Endometrium (tissue), 2 donors: ENCODE results near the gene ACTN2.

ENCODE experiments used
- FAIRE-seq: peaks from 2 replicates; lab custom pipeline; 2012; peaks lifted over from hg19 to GRCh38; lab: Jason Lieb, UNC
- donor health status: control.
- donor health status: control.

Gene ACTN2

DNA sequence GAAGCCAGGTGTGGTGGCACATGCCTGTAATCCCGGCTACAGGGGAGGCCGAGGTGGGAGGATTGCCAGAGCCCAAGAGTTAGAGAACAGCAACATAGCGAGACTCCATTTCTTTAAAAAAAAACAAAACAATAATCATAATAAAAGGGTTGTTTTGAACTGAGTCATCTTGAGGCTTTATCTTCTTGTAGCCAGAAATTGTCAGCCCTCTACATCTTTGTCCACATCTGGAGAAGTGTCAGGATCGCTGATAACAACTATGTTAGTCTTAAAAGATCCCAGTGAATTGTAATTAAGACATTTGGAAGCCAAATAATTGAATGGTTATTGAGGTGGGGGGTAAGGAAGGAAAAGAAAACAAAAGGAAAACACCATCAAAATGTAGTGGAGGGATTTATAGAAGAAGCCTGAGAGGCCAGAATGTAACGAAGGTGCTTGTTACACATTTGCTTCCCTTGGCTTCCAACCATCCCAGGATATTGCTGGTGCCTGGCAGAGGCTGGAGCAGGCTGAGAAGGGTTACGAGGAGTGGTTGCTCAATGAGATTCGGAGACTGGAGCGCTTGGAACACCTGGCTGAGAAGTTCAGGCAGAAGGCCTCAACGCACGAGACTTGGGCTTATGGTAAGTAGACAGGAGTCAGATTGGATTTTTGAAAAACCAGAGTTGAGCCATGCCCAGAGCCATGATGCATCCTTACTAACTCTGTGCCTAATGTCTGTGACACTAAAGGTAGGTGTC lies 56.3 kb downstream of the ACTN2 start:
- FAIRE-seq: peak; percentile 55

DNA sequence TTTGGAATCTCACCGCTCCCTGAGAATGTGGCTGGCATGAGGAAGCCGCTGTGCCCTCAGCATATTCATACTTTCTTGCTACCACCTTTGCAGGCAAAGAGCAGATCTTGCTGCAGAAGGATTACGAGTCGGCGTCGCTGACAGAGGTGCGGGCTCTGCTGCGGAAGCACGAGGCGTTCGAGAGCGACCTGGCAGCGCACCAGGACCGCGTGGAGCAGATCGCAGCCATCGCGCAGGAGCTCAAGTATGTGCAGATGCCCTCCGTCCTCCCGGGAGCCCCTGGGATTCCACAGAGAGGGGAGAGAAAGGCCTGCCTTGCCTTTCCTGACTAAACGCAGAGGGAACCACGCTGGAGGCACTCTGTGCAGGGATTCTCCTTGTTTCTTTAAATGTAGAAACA lies 58.2 kb downstream of the ACTN2 start:
- FAIRE-seq: no peak

DNA sequence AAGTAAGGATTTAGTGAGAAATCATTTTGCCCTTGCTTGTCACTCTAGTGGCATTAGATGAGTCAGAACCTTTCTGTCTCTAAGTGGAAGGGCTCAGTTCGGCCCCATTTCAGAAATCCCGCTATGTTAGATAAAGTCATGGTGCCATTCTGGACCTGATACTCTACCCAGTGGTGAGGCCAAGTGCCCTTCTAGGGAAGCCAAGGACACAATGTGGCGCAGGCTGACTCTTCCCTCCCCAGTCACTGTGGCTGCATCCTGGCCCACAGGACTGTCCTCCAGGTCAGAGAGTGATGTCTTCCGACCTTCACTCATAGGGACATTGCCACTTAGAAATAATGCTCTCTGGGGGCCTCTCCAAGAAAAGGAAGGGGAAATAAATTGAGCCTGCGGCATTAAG lies 60.5 kb downstream of the ACTN2 start:
- FAIRE-seq: no peak

DNA sequence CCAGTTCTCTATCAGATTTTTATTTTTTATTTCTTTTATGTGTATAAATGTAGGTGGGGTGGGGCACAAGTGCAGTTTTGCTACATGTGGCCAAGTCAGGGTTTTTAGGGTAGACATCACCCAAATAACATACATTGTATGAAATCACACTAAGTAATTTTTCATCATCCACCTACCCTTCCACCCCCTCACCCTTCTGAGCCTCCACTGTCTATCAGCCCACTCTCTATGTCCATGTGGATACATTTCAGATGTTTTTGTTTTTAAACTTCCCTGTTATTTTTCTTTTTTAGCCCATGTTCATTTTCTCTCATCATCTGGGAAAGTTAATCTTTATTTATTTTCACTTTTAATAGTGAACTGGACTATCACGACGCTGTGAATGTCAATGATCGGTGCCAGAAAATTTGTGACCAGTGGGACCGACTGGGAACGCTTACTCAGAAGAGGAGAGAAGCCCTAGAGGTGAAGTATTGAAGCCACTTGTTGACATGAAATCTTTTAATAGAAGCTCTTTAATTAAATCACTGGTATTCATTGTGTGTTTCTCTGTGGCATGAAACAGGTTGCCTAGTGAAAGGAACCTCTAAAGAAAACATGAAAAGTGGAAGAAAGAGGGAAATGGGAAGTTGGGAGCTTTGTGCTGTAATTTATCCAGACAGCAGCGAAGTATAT lies 61.1 kb downstream of the ACTN2 start:
- FAIRE-seq: no peak

DNA sequence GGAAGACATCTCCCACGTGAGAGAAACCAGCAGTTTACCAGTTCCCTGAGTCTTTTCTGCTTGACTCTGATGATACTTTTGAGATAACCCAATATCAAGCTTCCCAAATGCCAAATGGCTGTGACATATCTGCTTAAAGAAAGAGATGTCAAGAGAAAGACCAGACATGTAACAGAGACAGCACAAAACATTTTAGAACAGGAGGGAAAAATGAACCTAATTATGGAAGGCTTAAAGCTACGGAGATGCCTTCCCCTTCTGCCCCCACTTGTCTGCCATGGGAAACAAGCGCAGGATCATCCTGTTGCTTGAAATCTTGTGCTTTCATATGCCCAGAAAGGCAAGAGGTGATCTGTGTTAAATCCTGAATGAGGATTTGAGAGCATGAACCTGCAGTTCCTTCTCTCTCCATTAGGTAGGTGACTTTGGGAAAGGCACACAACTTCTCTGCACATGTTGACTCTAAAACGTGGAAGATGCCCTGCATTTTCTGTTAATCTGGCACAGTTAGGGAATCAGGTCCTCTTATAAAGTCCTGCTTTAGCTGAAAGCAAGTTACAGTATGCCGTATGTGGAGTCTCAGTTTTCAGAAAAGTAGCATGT lies 62.1 kb downstream of the ACTN2 start:
- no peak for FAIRE-seq

DNA sequence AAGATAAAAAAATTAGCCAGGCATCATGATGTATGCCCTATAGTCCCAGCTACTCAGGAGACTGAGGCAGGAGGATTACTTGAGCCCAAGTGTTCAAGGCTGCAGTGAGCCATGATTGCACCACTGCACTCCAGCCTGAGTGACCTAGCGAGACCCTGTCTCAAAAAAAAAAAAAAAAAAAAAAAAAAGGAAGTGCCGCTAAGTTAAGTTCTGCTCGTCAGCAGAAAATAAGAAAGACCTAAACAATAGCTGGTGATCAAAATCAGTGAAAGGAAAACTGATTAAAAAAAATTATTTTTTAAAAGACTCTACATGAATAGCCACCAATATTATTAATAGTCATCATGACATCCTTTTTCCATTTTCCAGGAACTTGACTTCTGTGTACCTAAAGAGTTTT lies 64.6 kb downstream of the ACTN2 start:
- FAIRE-seq: no peak

DNA sequence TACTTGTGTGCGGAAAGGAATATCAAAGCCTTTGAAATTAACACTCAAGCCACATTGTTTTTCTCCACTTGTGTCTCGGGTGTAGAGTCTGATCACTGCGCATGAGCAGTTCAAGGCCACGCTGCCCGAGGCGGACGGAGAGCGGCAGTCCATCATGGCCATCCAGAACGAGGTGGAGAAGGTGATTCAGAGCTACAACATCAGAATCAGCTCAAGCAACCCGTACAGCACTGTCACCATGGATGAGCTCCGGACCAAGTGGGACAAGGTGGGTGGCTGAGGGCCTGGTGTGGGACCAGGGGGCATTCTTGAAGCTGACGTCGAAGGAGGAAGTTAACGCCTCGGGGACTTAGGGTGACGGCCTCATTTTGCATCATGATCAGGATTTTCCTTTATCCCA lies 65.1 kb downstream of the ACTN2 start:
- FAIRE-seq: no peak

DNA sequence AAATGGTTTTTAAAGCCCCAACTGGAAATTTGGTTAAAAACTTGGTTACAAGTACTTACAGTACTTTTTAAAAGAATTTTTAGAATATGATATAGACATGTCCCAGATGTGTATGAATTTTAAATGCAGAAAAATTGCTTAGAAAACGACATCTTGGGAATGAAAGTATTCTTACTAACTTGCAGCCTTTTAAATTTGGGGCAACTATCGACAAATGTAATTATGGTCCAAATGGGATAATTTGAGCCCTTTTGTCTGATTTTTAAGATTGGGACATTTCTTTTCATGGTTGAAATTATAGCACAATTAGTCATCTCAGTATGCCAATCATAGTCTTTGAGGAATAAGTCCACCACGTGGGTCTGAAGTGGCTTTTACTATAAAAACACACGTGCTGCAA lies 65.6 kb downstream of the ACTN2 start:
- FAIRE-seq: no peak

DNA sequence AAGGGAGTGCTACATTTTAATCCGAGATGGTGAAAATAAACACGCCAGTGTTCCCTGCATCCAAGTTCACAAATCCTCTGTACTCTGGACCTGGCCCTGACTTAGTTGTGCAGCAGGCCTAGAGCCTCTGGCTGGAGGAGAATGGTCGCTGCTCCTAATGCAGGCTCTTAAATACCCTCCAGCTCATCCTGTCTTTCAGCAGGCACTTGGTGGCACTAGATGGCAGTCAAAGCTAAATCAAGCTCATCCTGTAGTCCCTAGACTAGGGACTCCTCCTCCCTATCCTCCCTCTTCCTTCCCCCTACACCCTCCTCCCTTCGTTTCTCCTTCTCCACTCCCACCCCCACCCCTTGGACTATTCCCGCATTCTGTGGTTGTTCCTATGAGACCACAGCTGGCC lies 67.2 kb downstream of the ACTN2 start:
- FAIRE-seq: no peak

DNA sequence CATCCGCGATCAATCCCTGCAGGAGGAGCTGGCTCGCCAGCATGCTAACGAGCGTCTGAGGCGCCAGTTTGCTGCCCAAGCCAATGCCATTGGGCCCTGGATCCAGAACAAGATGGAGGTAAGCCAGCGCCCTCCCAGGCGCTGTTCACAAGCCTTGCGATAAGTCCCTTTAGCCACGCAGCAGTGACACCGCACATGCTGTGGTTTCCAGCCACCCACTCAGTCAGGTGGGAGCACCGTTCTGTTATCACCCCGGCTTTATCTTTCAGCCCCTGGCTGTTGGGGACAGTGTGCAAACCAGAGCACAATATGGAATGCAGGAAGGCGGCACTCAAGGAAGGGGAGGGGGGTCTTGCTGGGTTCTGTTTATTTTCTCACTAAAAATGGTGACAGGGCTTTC lies 67.7 kb downstream of the ACTN2 start:
- no peak for FAIRE-seq

DNA sequence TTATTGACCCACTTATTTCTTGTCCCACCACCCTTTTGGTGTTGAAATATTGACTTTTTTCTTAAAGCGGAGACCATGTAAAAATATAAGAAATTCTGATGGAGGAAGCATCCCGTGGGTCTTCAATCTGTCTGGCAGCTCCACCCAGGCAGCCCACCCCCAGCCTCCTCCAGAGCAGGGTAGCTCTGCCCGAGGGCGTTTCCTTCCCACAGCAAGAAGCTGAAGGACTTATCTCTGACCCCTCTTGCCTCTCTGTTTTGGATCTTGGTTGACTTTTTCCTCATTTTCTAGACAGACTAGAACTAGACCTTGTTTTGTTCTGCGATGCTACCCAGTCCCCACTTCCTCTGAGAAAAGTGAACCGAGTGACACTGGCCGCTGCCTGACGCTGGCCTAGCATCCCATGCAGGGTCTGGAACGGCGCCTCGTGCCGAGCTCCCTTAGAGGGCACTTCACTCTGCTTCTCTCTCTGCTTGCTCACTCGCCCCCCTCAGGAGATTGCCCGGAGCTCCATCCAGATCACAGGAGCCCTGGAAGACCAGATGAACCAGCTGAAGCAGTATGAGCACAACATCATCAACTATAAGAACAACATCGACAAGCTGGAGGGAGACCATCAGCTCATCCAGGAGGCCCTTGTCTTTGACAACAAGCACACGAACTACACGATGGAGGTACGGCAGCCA lies 68.4 kb downstream of the ACTN2 start:
- no peak for FAIRE-seq

DNA sequence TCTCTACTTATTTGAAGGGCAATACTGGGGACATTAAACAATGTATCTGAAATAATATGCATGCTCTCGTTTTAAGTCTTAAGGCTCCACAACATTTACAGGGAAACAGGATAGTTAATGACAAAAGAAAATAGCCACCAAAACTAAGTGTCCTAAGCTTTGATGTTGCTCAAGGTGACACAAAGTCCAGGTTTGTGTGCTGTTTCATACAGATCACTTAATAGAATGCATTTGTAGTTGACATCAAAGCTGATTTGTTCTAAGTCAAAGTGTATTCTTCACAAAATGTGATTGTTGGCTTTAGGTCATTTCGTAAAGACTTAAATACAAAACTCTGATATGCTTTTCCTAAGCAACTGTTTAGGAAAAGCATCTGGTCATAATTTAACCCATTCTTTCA lies 71.3 kb downstream of the ACTN2 start:
- no peak for FAIRE-seq

DNA sequence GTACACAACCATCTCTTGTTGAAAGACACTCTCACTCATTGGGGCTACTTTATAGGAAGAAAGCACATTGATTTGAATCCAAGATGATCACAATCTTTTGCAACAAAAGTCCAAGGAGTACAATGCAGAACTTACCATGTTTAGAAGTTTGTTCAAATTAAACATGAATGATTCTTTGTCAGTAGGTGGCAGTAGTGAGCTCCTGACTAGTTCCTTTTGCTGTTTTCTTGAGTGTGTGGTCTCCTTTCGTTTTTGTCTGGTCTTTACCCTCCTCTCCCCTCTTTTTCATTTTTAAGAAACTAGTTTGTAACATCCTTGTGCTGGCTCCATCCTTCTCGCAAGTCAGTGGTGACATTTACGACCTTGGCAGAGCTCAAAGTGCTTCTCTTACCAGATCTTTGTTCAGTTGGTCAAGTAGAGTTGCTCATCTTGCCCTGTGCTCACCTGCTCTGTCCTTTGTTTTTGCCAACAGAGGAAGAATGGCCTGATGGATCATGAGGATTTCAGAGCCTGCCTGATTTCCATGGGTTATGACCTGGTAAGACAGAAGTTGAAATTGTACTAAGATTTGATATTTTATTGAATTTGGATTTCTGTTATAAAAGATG lies 73.1 kb downstream of the ACTN2 start:
- no peak for FAIRE-seq

DNA sequence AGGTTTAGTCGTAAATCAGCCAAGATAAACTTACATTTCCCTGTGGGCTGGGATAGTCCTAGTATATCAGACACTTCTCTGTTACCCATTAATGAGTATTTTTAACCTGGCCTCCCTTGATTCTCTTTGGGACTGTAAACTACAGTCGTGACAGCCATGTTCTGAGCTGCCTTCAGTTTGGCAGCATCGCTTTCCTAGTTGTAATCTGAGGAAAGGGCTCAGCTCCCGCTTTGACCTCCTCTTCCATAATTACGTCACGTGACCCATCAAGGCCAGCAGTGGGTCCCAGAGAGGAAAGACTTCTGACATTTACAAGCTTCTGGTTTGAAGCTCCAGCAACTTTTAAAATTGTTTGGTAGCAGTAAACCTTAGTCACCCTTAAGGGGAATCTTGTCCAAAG lies 74.2 kb downstream of the ACTN2 start:
- no peak for FAIRE-seq

DNA sequence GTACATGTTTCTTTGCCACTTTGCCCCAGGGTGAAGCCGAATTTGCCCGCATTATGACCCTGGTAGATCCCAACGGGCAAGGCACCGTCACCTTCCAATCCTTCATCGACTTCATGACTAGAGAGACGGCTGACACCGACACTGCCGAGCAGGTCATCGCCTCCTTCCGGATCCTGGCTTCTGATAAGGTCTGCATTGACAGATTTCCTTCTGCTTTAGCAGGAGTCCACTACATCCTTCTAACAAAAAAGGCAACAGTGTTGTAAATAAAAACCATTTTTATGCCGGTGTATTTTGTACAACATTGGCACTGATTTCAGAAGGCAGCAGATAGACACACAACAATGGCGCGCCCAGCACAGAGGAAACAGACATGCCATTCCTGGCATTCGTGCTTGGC lies 74.7 kb downstream of the ACTN2 start:
- FAIRE-seq: no peak

DNA sequence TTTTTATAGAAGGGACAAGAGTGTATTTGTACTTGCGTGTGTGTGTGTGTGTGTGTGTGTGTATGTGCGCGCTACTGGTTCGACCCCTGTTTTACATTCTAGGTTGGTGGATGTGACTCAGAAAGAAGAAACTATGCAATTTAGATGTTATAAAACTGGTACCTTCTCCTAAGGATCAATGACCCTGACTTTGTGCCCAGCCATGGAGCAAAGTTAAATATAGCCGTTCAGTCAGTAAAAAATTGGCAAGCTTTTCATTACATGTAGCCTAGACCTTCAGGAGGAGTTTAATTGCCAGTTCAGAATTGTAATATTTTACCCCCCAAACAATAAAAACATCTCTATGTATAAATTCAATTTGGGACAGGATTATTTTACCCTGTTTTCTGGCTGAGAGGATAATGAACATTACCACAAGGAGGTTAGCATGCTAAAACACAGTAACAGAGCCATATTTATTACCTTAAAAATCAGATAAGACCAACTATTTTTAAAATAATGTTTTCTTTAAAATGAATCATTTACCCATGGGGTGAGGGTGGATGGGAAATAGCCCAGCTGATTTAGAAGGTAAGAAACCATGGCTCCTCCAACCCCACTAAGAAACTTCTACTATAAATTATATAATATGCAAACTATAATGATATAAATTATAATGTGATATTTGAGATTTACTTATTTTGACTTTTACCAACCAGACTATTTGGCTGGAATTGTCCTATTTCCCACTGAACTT lies 75.3 kb downstream of the ACTN2 start:
- no peak for FAIRE-seq

DNA sequence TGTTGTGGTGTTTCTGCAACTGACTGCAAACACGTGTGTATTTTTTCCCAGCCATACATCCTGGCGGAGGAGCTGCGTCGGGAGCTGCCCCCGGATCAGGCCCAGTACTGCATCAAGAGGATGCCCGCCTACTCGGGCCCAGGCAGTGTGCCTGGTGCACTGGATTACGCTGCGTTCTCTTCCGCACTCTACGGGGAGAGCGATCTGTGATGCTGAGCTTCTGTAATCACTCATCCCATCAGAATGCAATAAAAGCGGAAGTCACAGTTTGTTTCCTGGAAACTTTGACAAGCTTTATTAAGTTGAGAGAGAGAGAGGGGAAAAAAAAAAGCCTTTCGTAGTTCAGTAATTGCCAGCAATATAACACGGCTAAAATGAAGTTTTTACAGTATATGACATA lies 76.1 kb downstream of the ACTN2 start:
- no peak for FAIRE-seq

DNA sequence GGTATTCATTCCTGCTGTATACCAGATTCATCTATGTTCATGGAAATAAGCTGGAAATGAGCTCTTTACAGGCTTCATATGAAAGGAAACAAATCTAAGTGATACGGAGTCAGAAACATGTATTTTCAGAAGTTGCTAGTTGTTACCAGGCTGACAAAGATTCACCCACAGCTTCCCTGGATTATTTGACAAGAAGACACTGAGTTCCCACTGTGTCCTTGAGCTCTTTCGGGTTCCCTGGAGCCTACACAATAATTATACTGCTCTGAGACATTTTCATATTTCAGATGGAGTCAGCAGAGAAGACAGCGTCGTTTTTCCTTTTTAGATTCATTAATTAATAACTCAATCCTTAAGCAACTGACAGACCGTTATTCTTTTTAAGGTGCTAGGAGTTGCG lies 79.5 kb downstream of the ACTN2 start:
- FAIRE-seq: no peak

DNA sequence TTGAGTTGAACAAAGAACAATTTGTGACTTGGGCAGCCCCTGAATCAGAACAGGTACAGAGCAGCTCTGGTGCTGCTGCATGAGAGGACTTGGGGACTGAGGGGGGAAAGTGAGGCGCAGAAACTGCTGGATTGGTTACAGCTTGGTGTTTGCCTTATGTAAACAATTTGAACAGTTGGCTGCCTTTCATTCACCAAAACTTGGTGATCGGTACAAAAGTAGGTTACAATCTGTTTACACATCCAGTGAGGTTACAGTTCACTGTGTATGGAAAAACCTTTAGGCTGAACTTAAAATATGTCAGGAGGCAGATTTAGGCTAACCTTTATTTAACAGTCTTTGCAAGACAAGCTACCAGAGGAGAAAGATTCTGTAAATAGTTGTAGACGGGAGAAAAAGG lies 80.2 kb downstream of the ACTN2 start:
- FAIRE-seq: no peak

DNA sequence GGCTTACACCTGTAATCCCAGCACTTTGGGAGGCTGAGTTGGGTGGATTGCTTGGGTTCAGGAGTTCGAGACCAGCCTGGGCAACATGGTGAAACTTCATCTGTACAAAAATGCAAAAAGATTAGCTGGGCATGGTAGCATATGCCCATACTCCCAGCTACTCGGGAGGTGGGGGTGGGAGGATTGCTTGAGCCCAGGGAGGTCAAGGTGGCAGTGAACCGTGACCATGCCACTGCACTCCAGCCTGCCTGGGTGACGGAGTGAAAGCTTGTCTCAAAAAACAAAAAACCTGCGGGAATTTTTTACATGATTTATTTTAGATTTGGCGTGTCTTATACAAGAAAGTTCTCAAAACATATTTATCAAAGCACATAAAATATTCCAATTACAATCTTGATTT lies 81.0 kb downstream of the ACTN2 start:
- no peak for FAIRE-seq

DNA sequence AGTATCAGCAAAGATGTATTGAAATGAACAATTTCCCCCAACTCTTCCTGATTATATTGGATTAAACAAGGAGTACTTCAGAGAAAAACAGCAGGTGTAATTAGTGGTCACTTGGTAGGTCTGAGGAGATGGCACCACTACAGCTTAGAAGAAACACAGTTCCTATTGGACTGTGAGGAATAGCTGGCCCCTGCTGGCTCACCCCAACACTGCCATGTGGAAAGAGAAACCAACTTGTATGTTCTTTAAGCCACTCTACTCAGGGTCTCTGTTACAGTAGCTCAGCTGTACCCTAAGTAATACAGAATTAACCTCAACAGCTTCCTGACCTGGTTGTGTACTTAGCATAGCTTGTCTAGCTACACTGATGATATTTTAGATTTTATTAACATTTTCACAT lies 82.3 kb downstream of the ACTN2 start:
- no peak for FAIRE-seq

DNA sequence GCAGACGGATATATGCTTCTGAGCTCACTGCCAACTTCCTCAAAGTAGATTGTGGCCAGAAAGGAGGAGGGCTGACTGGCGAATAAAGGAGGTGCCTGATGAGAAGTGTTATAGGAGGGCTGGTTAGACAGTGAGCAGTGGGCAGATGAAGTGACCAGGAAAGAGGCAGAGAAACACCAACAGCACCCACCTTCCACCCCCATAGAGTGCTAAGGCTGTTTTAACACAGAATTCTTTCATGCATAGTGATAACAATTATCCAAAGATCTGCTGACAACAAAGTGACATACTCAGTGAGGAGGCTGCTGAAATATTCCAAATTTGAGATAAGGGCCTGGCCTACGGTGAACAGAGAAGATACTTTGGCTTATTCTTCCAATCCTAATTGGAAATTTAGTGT lies 87.6 kb downstream of the ACTN2 start:
- no peak for FAIRE-seq
